GM12878 (cell line): ENCODE data around the gene FAHD1. TPM values are rescaled to one million over a fixed set of nuclear protein-coding genes. Genes with fewer than 3 reads are reported as not detected.

ENCODE experiments used
- ATAC-seq: fragments of 200-7000 bp; cut with Tn5 transposase; 3 replicates; pipeline ENCODE4 v1.9.1; 2020; ENCODE audit warnings: mild to moderate bottlenecking, moderate library complexity
- BruUV-seq: library from RNA; stranded (reverse); fragments of 400-500 nt; replicated peaks from 2 replicates; lab custom pipeline; 2021; lab: Mats Ljungman, UMichigan
- CTCF ChIA-PET: fragments of 300-600 bp; sonication (Branson Sonifier 250); formaldehyde crosslinking; extraction: SDS; loops from one replicate; lab custom pipeline; 2021; ENCODE audit warnings: inconsistent platforms; lab: Yijun Ruan, JAX
- POLR2A ChIA-PET: fragments of 350-600 bp; formaldehyde crosslinking; extraction: SDS; loops from one replicate; lab custom pipeline; 2021; ENCODE audit warnings: inconsistent platforms; lab: Charles Lee
- RAD21 ChIA-PET: fragments of 300-600 bp; sonication (Branson Sonifier 250); formaldehyde crosslinking; loops from one replicate; lab custom pipeline; 2023; ENCODE audit warnings: antibody characterized with exemption; ENCODE audit not compliant: unreplicated experiment; lab: Charles Lee
- SMC1A ChIA-PET: fragments of 300-600 bp; sonication (Branson Sonifier 250); formaldehyde crosslinking; loops from one replicate; lab custom pipeline; 2023; ENCODE audit not compliant: unreplicated experiment, uncharacterized antibody; lab: Charles Lee
- DNase-seq: peaks from one replicate; pipeline ENCODE4 v3.0.0-alpha.2; 2011; ENCODE audit warnings: low read depth, low spot score
- FAIRE-seq: peaks from 3 replicates; lab custom pipeline; 2011; peaks lifted over from hg19 to GRCh38; lab: Jason Lieb, UNC
- H2AFZ ChIP-seq: 2 replicates; pipeline ENCODE4 v1.6.0; 2011; ENCODE audit warnings: low read depth, low read length, control low read depth; ENCODE audit not compliant: control insufficient read depth
- H3K27ac ChIP-seq: 2 replicates; pipeline ENCODE4 v1.5.1; 2011; ENCODE audit warnings: control low read depth; ENCODE audit not compliant: control insufficient read depth, insufficient read depth
- H3K27me3 ChIP-seq, 2 experiments: replicated peaks in 1 of 2; 2 replicates each; pipeline versions ENCODE4 v1.6.0 to v1.6.1; 2011; ENCODE audit warnings: low read length in 1 of 2; ENCODE audit not compliant: control insufficient read depth in 2 of 2, insufficient read depth in 2 of 2
- H3K36me3 ChIP-seq, 2 experiments: 2 replicates each; pipeline ENCODE4 v1.5.1; 2011; ENCODE audit warnings: low read length in 1 of 2; ENCODE audit not compliant: control insufficient read depth in 2 of 2, insufficient read depth in 2 of 2
- H3K4me1 ChIP-seq: 2 replicates; pipeline ENCODE4 v1.6.1; 2011; ENCODE audit warnings: mild to moderate bottlenecking, low read length, moderate library complexity, mixed read lengths; ENCODE audit not compliant: control insufficient read depth, insufficient read depth
- H3K4me2 ChIP-seq: 2 replicates; pipeline ENCODE4 v1.6.0; 2011; ENCODE audit warnings: control low read depth; ENCODE audit not compliant: control insufficient read depth, insufficient read depth
- H3K4me3 ChIP-seq: fragments of 200-600 bp; sonication (generic); 2 replicates; pipeline ENCODE4 v1.5.1; 2016
- H3K79me2 ChIP-seq: 2 replicates; pipeline ENCODE4 v1.6.0; 2011; ENCODE audit warnings: low read length; ENCODE audit not compliant: control insufficient read depth, insufficient read depth
- H3K9ac ChIP-seq: 2 replicates; pipeline ENCODE4 v1.8.0; 2011; ENCODE audit warnings: low read length, control low read depth, mixed read lengths; ENCODE audit not compliant: control insufficient read depth, insufficient read depth
- H3K9me3 ChIP-seq: replicated peaks from 3 replicates; pipeline ENCODE4 v1.5.1; 2011; ENCODE audit warnings: mild to moderate bottlenecking, low read length; ENCODE audit not compliant: control insufficient read depth, insufficient read depth
- H4K20me1 ChIP-seq: 2 replicates; pipeline ENCODE4 v1.6.0; 2011; ENCODE audit not compliant: control insufficient read depth, insufficient read depth
- BMI1 ChIP-seq: fragments of 450-650 bp; IDR thresholded peaks from 2 replicates; pipeline ENCODE4 v1.6.1; 2016; ENCODE audit warnings: mild to moderate bottlenecking, moderate library complexity, borderline replicate concordance
- FOS ChIP-seq: IDR thresholded peaks from 3 replicates; pipeline ENCODE4 v1.6.1; 2011; ENCODE audit warnings: borderline replicate concordance; ENCODE audit not compliant: insufficient read length; ENCODE audit errors: extremely low read depth
- HDAC6 ChIP-seq: fragments of 200-600 bp; sonication (generic); IDR thresholded peaks from one replicate; pipeline ENCODE4 v1.8.0; 2017; ENCODE audit warnings: antibody characterized with exemption; ENCODE audit not compliant: unreplicated experiment
- IKZF1 ChIP-seq: fragments of 450-650 bp; conservative IDR thresholded peaks from 2 replicates; pipeline ENCODE4 v1.6.1; 2017; ENCODE audit warnings: antibody characterized with exemption, mild to moderate bottlenecking
- IKZF2 ChIP-seq, 2 experiments: fragments of 450-650 bp; IDR thresholded peaks; 2 replicates each; pipeline ENCODE4 v1.6.1; 2017; ENCODE audit warnings: mild to moderate bottlenecking in 2 of 2, moderate library complexity in 2 of 2
- KLF5 ChIP-seq: fragments of 450-650 bp; IDR thresholded peaks from 2 replicates; pipeline ENCODE4 v1.6.1; 2014; ENCODE audit warnings: mild to moderate bottlenecking; ENCODE audit not compliant: partially characterized antibody
- MXI1 ChIP-seq: fragments of 150-350 bp; IDR thresholded peaks from 2 replicates; pipeline ENCODE4 v1.6.1; 2011; ENCODE audit warnings: low read depth, mild to moderate bottlenecking, inconsistent platforms, low read length, improper control_type of control experiment
- MYC ChIP-seq: IDR thresholded peaks from 2 replicates; pipeline ENCODE4 v1.6.1; 2011; ENCODE audit warnings: mild to moderate bottlenecking, low read length, moderate library complexity, inconsistent platforms; ENCODE audit not compliant: insufficient read depth, insufficient replicate concordance, insufficient read length, severe bottlenecking
- NFYB ChIP-seq: IDR thresholded peaks from 2 replicates; pipeline ENCODE4 v1.6.1; 2011; ENCODE audit warnings: low read depth, mild to moderate bottlenecking, low read length, improper control_type of control experiment, moderate library complexity; ENCODE audit not compliant: insufficient read depth
- RB1 ChIP-seq: fragments of 450-650 bp; formaldehyde crosslinking; IDR thresholded peaks from 2 replicates; pipeline ENCODE4 v1.6.1; 2017; ENCODE audit warnings: mild to moderate bottlenecking, borderline replicate concordance
- SIN3A ChIP-seq: IDR thresholded peaks from 2 replicates; pipeline ENCODE4 v1.6.1; 2012; ENCODE audit warnings: low read depth, low read length, improper control_type of control experiment
- SREBF1 ChIP-seq: IDR thresholded peaks from 2 replicates; pipeline ENCODE4 v1.6.1; 2012; ENCODE audit warnings: mild to moderate bottlenecking, low read length
- STAT3 ChIP-seq: IDR thresholded peaks from 2 replicates; pipeline ENCODE4 v1.6.1; 2011; ENCODE audit warnings: low read depth, low read length, improper control_type of control experiment
- TCF7 ChIP-seq: IDR thresholded peaks from 2 replicates; pipeline ENCODE4 v1.6.1; 2014; ENCODE audit warnings: antibody characterized with exemption, borderline replicate concordance
- WRNIP1 ChIP-seq: IDR thresholded peaks from 2 replicates; pipeline ENCODE4 v1.6.1; 2011; ENCODE audit warnings: low read depth, low read length, improper control_type of control experiment, borderline replicate concordance
- WGBS: methylation state at CpG from one replicate; pipeline ENCODE4 v1.1.6; 2016; ENCODE audit warnings: low lambda C conversion rate; ENCODE audit not compliant: insufficient replicate concordance, insufficient coverage; ENCODE audit errors: missing lambda C conversion rate; 5-methylcytosine and 5-hydroxymethylcytosine counted together
- in situ Hi-C: fragments of 300-500 bp; cut with MboI; formaldehyde crosslinking; loops from 9 replicates; pipeline ENCODE4 v1.14.3; 2018; ENCODE audit warnings: mixed read lengths
- intact Hi-C: fragments of 100-400 bp; cut with micrococcal nuclease; formaldehyde crosslinking; loops from one replicate; pipeline ENCODE4 v1.14.2; 2022; ENCODE audit not compliant: unreplicated experiment
- polyA plus RNA-seq, 11 experiments: library from polyadenylated mRNA; depleted of rRNA in 4 of 11; unstranded in 6 of 11; stranded (reverse) in 5 of 11; fragments of >200 nt; fragmentation: Nextera tagmentation in 4 of 11; fragmentation: Illumina TruSeq in 1 of 11; extraction: Ambion mirVana in 4 of 11; extraction: Trizol in 1 of 11; gene quantifications; 1 replicate in 1 of 11; 2 replicates in 10 of 11; pipeline versions ENCODE4 v1.2.1 to v1.2.3, GENCODE V29; 2011 to 2016; ENCODE audit warnings: inconsistent platforms in 2 of 11, missing spikeins in 2 of 11, low read depth in 1 of 11
- total RNA-seq, 4 experiments: library from RNA; depleted of rRNA in 3 of 4; stranded (reverse); fragments of >200 nt in 3 of 4; fragmentation: Illumina TruSeq in 1 of 4; extraction: Trizol in 1 of 4; gene quantifications; 2 replicates each; pipeline versions ENCODE4 v1.2.1 to v1.2.3, GENCODE V29; 2013 to 2021
- TF ChIP-seq, protein P1 (sequence below): IDR thresholded peaks from 2 replicates; pipeline ENCODE4 v1.6.1; 2012; ENCODE audit warnings: low read depth, low read length, improper control_type of control experiment
- TF ChIP-seq, protein P2 (sequence below): IDR thresholded peaks from 2 replicates; pipeline ENCODE4 v1.6.1; 2011; ENCODE audit warnings: borderline replicate concordance, low read depth, mild to moderate bottlenecking, moderate library complexity, low read length; ENCODE audit not compliant: insufficient read depth, poor library complexity, severe bottlenecking

The FAHD1 gene
- total and polyA plus RNA-seq, 10 of the 15 experiments (the other 5 are each of a cell fraction or from before 2014, with no cell fraction given): 4.3 to 43.0 (median 18.8) TPM

DNA sequence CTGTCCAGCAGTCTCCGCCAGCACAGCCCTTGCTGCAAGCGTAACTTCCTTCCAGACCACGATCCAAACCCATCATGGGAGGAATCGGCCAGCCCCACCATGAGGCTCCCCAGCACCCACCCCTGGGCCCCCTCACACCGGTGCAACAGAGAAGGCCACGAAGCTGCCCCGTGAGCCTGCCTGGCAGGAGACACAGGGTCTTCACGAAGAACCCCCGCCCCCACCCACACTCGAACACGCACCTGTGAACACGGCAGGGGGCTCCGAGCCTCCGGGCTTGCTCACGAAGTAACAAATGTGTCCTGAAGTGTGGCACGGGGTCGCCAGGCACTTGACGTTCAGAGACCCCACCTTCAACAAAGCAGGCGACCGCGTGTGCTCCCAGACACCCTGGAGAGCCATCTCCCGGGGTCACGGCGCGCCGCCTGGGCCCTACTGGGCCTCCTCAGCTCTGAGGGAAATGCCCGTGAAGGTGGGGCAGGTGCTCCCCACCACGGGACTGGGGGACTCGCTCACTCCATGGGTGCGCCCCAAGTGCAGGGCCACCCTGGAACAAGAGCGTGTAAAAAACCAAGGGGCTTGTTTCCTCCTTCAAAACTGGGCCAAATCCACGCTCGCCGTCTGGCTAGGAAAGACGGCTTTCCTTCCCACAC is 8.0 kb upstream of the FAHD1 start:
- no peak overlapping the region for H3K27ac ChIP-seq
- 95% methylated on average over 33 of the region's 35 CpGs for WGBS
- intact Hi-C loops: no loop called here
- H4K20me1 ChIP-seq: no peaks in the 10 kb centered on the region
- no peak for FAIRE-seq
- H2AFZ ChIP-seq: no peak overlapping the region
- no peaks in the 10 kb centered on the region for H3K79me2 ChIP-seq
- no peaks in the 10 kb centered on the region for H3K9me3 ChIP-seq
- no peaks in the 10 kb centered on the region for H3K27me3 ChIP-seq
- POLR2A ChIA-PET: no interaction called here
- H3K4me1 ChIP-seq: no peaks in the 10 kb centered on the region
- SMC1A ChIA-PET: no interaction called here
- H3K4me3 ChIP-seq: no peak overlapping the region
- DNase-seq: no peak
- no peak overlapping the region for H3K9ac ChIP-seq
- no peaks in the 10 kb centered on the region; a peak in 2 of 4 replicates for H3K36me3 ChIP-seq
- TF ChIP-seq KLF5 (no peak), FOS (no peak), HDAC6 (no peak), IKZF1 (no peak), TCF7 (no peak), NFYB (no peak)
- BruUV-seq: no TSS peak
- H3K4me2 ChIP-seq: no peak overlapping the region
- RAD21 ChIA-PET: no interaction called here
- CTCF ChIA-PET: no interaction called here
- ATAC-seq: no peak
- in situ Hi-C loops: no loop called here

- Histone ChIP-seq H3K4me3 (no peak overlapping the region), H2AFZ (no peak overlapping the region), H4K20me1 (no peaks in the 10 kb centered on the region), H3K36me3 (no peaks in the 10 kb centered on the region; a peak in 2 of 4 replicates), H3K4me2 (no peak overlapping the region), H3K27me3 (no peaks in the 10 kb centered on the region), H3K9ac (no peak overlapping the region), H3K27ac (no peak overlapping the region), H3K9me3 (no peaks in the 10 kb centered on the region), H3K79me2 (no peaks in the 10 kb centered on the region), H3K4me1 (no peaks in the 10 kb centered on the region)
- ATAC-seq (no peak), DNase-seq (no peak), FAIRE-seq (no peak)
- CTCF ChIA-PET: no interaction called here
- intact Hi-C loops: no loop called here
- POLR2A ChIA-PET: no interaction called here
- in situ Hi-C loops: no loop called here
- 90% methylated on average over 15 of the region's 15 CpGs for WGBS
- BruUV-seq: no TSS peak
- TF ChIP-seq BMI1 (no peak), HDAC6 (no peak), SREBF1 (no peak), RB1 (no peak), MXI1 (no peak), WRNIP1 (no peak), MYC (no peak), STAT3 (no peak), SIN3A (no peak), IKZF2 (IDR thresholded peaks at IDR 0.05) (no peak)
- TF ChIP-seq, protein P1, sequence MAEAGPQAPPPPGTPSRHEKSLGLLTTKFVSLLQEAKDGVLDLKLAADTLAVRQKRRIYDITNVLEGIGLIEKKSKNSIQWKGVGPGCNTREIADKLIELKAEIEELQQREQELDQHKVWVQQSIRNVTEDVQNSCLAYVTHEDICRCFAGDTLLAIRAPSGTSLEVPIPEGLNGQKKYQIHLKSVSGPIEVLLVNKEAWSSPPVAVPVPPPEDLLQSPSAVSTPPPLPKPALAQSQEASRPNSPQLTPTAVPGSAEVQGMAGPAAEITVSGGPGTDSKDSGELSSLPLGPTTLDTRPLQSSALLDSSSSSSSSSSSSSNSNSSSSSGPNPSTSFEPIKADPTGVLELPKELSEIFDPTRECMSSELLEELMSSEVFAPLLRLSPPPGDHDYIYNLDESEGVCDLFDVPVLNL: no peak
- TF ChIP-seq, protein P2, sequence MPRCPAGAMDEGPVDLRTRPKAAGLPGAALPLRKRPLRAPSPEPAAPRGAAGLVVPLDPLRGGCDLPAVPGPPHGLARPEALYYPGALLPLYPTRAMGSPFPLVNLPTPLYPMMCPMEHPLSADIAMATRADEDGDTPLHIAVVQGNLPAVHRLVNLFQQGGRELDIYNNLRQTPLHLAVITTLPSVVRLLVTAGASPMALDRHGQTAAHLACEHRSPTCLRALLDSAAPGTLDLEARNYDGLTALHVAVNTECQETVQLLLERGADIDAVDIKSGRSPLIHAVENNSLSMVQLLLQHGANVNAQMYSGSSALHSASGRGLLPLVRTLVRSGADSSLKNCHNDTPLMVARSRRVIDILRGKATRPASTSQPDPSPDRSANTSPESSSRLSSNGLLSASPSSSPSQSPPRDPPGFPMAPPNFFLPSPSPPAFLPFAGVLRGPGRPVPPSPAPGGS: no peak
- RAD21 ChIA-PET: no interaction called here
- SMC1A ChIA-PET: no interaction called here
Observed at GRCh38 chr16:1819611-1820010, 7.4 kb upstream of the FAHD1 start.
